ENCODE measurements around the gene SLC16A10. TPM values are rescaled to one million over a fixed set of nuclear protein-coding genes. Genes with fewer than 3 reads are reported as not detected.

SLC16A10 gene
- total RNA-seq, 1 donor: not detected

DNA sequence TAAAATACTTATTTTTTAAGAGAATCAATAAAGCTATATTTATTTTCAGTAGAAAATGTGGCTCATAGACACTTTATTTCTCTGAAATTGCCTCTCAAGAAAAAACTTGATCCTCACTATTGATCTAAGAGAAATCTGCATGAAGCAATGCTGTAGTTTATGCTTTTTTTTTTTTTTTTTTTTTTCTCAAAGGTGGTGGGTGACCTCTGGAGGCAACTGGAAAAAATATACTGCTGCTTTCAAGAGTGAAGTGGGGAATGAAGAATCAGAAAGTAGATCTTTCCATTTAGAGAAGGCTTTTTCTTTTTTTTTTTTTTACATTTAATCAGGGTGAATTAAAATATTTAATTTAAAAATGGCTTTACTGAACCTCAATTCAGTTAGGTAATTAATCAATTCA lies 169.3 kb downstream of the SLC16A10 start:
- no peak for DNase-seq (ENCODE audit: low read depth)
- TF ChIP-seq, protein P1, sequence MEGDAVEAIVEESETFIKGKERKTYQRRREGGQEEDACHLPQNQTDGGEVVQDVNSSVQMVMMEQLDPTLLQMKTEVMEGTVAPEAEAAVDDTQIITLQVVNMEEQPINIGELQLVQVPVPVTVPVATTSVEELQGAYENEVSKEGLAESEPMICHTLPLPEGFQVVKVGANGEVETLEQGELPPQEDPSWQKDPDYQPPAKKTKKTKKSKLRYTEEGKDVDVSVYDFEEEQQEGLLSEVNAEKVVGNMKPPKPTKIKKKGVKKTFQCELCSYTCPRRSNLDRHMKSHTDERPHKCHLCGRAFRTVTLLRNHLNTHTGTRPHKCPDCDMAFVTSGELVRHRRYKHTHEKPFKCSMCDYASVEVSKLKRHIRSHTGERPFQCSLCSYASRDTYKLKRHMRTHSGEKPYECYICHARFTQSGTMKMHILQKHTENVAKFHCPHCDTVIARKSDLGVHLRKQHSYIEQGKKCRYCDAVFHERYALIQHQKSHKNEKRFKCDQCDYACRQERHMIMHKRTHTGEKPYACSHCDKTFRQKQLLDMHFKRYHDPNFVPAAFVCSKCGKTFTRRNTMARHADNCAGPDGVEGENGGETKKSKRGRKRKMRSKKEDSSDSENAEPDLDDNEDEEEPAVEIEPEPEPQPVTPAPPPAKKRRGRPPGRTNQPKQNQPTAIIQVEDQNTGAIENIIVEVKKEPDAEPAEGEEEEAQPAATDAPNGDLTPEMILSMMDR (IDR thresholded peaks at IDR 0.05; ENCODE audit: insufficient read depth, low read depth, low read length): no peak
- H3K4me3 ChIP-seq (ENCODE audit: low read depth, low read length): no peak overlapping the region

DNA sequence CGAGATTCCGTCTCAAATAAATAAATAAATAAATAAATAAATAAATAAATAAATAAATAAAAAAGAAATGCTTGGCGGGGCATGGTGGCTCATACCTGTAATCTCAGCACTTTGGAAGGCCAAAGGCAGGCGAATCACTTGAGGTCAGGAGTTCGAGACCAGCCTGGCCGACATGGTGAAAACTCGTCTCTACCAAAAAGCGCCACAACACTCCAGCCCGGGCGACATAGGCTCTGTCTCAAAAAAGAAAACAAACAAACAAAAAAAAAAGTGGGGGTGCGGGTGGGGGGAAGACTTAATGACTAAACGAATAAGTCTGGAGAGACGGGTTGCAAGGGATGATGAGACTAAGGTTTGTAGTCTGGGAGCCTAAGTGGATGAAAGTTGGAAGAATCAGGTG lies 170.7 kb downstream of the SLC16A10 start:
- DNase-seq (ENCODE audit: low read depth): no peak
- no peak overlapping the region for H3K4me3 ChIP-seq (ENCODE audit: low read depth, low read length)
- TF ChIP-seq, protein P1 (IDR thresholded peaks at IDR 0.05; ENCODE audit: insufficient read depth, low read depth, low read length): no peak

DNA sequence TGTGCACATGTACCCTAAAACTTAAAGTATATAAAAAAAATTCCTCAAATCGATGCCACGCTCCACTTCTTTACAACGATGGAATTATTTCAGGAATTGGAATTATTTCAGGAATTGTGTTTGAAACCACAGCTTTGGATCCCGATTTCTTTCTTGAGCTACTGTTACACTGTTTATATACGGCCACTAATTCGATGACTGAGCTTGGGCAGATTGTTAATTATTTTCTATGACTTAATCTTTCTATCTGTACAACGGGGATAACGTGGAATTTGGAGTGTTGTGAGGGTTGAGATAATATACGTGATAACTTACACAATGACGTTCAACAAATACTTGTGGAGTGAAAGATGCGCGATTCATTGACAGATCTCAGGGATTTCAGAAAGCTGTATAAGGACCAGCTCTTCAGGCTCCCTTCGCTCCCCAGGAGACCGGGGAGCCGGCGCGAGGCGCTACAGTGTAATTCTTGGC lies 171.3 kb downstream of the SLC16A10 start:
- peak overlapping the region; percentile 45 for H3K4me3 ChIP-seq (ENCODE audit: low read depth, low read length)
- TF ChIP-seq, protein P1 (IDR thresholded peaks at IDR 0.05; ENCODE audit: insufficient read depth, low read depth, low read length): no peak
- DNase-seq (ENCODE audit: low read depth): no peak

DNA sequence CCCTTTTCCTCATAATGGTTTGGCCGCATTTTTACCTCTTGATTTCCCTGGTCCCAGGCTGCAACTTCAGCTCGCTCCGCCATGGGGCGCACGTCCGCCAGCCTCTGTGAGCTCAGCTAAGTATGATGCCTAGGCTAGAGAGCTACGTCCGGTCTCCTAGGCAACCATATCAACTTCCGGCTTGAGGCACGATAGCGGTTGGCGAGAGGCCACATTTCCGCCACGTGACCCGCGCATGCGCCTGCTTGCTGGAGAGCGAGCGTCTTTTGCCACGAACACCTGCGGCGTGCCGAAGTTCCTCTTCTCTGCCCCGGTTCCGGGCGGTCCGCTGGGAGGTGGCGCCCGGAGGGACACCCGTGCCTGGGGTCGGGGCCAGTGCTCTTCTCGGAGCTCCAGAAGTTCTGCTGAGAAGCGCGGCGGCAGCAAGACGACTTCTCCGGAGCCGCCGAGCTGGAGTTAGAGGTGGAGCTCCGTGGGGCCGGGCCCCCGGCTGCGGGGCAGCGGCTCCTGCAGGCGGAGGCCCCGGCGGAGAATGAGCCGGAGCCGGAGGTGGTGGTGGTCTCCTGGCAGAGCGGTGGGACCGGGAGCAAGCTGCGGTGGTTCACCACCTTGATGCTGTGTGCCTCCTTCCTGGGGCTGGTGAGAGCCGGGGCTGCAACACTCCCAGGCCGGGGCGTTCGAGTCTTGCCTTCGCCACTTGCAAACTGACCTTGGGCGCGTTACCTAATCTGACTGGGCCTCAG lies 172.0 kb downstream of the SLC16A10 start:
- DNase-seq (ENCODE audit: low read depth): peak; percentile 99
- TF ChIP-seq, protein P1 (IDR thresholded peaks at IDR 0.05; ENCODE audit: insufficient read depth, low read depth, low read length): peak; percentile 96

DNA sequence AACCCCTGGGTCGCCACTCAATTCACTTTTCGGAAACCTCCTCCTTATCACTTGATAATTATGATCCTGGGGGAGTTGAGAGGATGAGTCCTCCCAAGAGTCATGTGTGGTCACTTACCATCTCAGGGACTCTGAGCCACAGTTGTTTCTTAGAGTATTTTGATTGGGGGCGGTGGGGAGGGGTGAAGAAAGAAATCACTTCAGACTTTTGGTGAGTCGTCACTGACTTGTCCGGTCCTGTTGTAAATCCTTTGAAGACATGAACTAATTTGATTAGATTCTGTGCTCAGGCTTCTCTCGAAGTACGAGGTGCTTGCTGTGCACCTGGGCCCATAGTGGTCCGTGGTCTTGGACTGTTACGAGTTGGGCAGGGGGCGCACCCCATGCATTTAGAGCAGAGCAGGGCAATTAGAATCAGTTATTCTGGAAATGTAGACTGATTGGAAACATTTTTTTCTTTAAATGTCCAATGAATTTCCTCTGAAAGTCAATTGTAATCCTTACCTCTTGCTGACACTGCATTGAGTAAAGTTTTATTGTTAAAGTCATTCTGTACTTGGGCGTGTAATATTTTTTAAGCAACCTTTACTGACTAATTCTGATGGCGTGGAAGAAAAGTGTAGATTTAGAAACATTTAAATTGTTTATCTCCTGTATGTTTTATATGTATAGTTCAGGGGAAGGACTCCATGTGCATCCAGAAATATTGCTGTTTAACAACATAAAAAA lies 173.4 kb downstream of the SLC16A10 start:
- TF ChIP-seq, protein P1 (IDR thresholded peaks at IDR 0.05; ENCODE audit: insufficient read depth, low read depth, low read length): no peak
- no peak for DNase-seq (ENCODE audit: low read depth)
- H3K4me3 ChIP-seq (ENCODE audit: low read depth, low read length): peak overlapping the region; percentile 80

More for the DNA sequence above, 172.0 kb downstream of the SLC16A10 start:
- peak overlapping the region; percentile 80 for H3K4me3 ChIP-seq (ENCODE audit: low read depth, low read length)

DNA sequence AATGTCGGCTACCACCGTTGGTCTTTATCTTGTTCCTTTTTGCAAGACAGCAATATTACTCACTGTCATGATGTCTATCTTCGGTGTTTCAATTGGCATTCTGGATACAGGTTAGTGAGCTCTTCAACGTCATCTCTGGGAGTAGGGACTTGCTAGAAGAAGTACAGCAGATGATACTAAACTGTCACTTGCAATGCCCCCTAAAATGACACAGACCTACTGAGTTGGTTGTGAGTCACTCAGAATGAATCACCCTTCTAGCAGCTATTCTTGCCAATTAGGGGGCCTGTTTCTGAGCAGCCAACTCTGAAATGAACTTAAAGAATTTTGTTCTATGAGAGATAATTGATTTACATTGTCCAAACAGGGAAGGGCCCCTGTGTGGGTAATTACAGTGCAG lies 176.5 kb downstream of the SLC16A10 start:
- H3K4me3 ChIP-seq (ENCODE audit: low read depth, low read length): no peak overlapping the region
- peak; percentile 70 for DNase-seq (ENCODE audit: low read depth)
- TF ChIP-seq, protein P1 (IDR thresholded peaks at IDR 0.05; ENCODE audit: insufficient read depth, low read depth, low read length): no peak
